Measurements from ENCODE around the gene SOHLH1. TPM values are rescaled to one million over a fixed set of nuclear protein-coding genes. Genes with fewer than 3 reads are reported as not detected.

The SOHLH1 gene
- polyA plus RNA-seq, 1 of the 3 experiments (the other 2 are of a cell fraction), result not detected

Other genes with a start within 250 kb of the SOHLH1 start
- gene PPP1R26, start 219.7 kb downstream of the SOHLH1 start, polyA plus RNA-seq (2012; rRNA removed), result 18.6 and 20.1 TPM in 2 replicates
- gene MRPS2, start 198.8 kb downstream of the SOHLH1 start, polyA plus RNA-seq (2012; rRNA removed), result 113 and 116 TPM in 2 replicates
- gene LCN1, start 178.0 kb downstream of the SOHLH1 start, polyA plus RNA-seq (2012; rRNA removed), result not detected in 2 replicates
- not detected in 2 replicates for gene OBP2A, start 153.4 kb downstream of the SOHLH1 start, polyA plus RNA-seq (2012; rRNA removed)
- gene PAEP, start 137.7 kb downstream of the SOHLH1 start, polyA plus RNA-seq (2012; rRNA removed), result 0.08 TPM in 1 of 2 replicates, not detected in the other
- gene GLT6D1, start 59.9 kb downstream of the SOHLH1 start, polyA plus RNA-seq (2012; rRNA removed), result not detected in 2 replicates
- gene LCN9, start 36.2 kb downstream of the SOHLH1 start, polyA plus RNA-seq (2012; rRNA removed), result not detected in 2 replicates
- 0.08 and 0.26 TPM in 2 replicates for gene KCNT1, start 2.7 kb upstream of the SOHLH1 start, polyA plus RNA-seq (2012; rRNA removed)
- gene CAMSAP1, start 208.1 kb upstream of the SOHLH1 start, polyA plus RNA-seq (2012; rRNA removed), result 6.2 and 8.9 TPM in 2 replicates

Data from SK-N-SH (cell line).